HG02759 (cell line): Measurements from ENCODE around the gene RNF224.
"Not testable (repeated sequence)": the region's sequence is repeated elsewhere in the genome, so short reads cannot be mapped to it uniquely, and the experiment has no call there.

Source experiments
- ATAC-seq: cut with Tn5 transposase; IDR thresholded peaks from one replicate; pipeline ENCODE4 v1.9.1; 2021; ENCODE audit warnings: mild to moderate bottlenecking, moderate library complexity; ENCODE audit not compliant: unreplicated experiment

Gene RNF224

DNA sequence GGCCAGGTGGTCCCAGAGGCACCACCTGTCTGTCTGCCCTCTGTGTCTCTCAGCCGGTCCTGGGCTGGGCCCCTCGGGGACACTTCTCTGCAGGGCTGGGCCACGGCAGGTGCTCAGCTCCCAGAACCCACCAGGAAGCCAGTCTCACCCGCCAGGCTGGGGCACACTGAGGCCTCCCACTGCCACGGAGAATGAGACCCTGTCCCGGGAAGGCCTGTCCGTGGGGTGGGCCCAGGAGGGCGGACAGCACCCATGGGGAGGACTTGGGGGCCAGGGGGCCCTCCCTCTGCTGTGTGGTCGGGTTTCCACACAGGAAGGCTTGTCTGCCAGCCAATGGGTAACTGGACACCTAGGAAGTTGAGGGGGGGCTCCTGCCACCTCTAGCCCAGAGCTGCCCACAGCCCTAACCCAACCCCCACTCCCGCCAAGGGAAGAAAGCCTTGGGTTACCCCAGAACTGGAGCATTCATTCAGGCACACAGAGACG is 9.7 kb downstream of the RNF224 start:
- ATAC-seq, result no peak

- no peak for ATAC-seq
Observed at GRCh38 chr9:137237759-137238726, 10.7 kb downstream of the RNF224 start.

GRCh38 chr9:137239541-137240200 is 12.4 kb downstream of the RNF224 start:
- ATAC-seq, result not testable (repeated sequence)

DNA sequence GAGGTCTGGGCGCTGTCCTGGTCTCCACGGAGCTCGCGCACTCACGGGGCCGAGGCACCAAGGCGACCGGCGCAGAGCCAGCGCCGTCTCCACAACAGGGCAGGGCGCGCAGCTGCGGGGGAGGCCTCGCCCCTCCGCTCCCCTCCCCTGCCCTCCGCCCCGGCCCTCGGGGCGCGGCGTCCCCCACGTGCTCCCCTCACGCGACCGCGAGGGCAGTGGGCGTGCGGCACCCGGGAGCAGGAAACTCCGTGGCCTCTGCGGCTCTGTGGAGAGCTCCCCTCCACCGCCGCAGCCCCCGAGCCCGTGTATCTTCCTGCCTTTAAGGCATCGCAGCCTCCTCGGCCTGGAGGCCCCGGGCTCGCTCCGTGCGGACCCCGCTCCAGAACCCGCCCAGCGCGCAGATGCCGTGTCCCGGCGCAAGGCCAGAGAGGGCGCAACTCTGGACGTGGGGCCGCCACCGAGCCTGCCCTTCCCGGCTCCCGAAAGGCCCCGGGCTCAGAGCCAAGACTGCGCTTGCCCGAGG is 13.1 kb downstream of the RNF224 start:
- peak; percentile 29 for ATAC-seq

DNA sequence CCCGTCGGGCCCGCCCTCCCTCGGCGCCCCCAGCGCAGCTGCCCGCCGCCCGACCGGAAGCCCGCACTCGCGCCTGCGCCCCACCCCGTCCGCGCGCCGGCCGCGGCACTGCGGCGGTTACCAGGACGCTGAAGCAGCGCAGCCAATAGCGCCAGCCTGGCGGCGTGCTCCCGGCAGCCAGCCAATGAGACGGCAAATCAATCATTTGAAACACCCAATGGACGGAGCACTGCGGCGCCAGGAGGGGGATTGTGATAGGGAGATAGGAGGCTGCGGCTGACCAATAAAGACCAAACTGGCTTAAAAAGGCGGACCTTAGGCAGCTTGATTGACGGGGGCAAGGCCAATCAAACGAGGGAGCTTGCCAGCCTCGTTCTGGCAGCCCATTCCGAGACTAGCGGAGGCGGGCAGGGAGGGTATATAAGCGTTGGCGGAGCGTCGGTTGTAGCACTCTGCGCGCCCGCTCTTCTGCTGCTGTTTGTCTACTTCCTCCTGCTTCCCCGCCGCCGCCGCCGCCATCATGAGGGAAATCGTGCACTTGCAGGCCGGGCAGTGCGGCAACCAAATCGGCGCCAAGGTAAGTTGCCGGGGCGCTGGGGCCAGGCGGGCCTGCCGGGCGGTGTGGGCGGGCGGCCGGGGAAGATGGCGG is 13.7 kb downstream of the RNF224 start, which contains the start of gene TUBB4B:
Gene TUBB4B, plus strand, starts transcription at position 447 of the 649 bp plus-strand sequence. Its CDS starts 74 bp downstream, at position 521.
- ATAC-seq, result peak; percentile 76

GRCh38 chr9:137241490-137242268 is 14.4 kb downstream of the RNF224 start:
- no peak for ATAC-seq

DNA sequence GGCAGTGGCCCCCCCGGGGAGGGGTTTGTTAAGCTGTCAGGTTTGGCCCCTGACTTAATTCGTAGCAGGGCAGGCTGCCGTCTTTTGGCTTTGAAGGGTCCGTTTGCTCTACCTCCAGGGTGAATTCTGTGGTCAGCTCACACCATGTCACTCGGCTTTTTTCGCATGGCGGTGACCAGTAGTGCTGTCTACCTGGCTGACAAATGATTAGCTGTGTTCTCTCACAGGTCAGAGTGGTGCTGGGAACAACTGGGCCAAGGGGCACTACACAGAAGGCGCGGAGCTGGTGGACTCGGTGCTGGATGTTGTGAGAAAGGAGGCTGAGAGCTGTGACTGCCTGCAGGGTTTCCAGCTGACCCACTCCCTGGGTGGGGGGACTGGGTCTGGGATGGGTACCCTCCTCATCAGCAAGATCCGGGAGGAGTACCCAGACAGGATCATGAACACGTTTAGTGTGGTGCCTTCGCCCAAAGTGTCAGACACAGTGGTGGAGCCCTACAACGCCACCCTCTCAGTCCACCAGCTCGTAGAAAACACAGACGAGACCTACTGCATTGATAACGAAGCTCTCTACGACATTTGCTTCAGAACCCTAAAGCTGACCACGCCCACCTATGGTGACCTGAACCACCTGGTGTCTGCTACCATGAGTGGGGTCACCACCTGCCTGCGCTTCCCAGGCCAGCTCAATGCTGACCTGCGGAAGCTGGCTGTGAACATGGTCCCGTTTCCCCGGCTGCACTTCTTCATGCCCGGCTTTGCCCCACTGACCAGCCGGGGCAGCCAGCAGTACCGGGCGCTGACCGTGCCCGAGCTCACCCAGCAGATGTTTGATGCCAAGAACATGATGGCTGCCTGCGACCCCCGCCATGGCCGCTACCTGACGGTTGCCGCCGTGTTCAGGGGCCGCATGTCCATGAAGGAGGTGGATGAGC is 15.2 kb downstream of the RNF224 start:
- no peak for ATAC-seq

DNA sequence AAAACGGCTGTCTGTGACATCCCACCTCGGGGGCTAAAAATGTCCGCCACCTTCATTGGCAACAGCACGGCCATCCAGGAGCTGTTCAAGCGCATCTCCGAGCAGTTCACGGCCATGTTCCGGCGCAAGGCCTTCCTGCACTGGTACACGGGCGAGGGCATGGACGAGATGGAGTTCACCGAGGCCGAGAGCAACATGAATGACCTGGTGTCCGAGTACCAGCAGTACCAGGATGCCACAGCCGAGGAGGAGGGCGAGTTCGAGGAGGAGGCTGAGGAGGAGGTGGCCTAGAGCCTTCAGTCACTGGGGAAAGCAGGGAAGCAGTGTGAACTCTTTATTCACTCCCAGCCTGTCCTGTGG is 15.9 kb downstream of the RNF224 start:
- not testable (repeated sequence) for ATAC-seq

DNA sequence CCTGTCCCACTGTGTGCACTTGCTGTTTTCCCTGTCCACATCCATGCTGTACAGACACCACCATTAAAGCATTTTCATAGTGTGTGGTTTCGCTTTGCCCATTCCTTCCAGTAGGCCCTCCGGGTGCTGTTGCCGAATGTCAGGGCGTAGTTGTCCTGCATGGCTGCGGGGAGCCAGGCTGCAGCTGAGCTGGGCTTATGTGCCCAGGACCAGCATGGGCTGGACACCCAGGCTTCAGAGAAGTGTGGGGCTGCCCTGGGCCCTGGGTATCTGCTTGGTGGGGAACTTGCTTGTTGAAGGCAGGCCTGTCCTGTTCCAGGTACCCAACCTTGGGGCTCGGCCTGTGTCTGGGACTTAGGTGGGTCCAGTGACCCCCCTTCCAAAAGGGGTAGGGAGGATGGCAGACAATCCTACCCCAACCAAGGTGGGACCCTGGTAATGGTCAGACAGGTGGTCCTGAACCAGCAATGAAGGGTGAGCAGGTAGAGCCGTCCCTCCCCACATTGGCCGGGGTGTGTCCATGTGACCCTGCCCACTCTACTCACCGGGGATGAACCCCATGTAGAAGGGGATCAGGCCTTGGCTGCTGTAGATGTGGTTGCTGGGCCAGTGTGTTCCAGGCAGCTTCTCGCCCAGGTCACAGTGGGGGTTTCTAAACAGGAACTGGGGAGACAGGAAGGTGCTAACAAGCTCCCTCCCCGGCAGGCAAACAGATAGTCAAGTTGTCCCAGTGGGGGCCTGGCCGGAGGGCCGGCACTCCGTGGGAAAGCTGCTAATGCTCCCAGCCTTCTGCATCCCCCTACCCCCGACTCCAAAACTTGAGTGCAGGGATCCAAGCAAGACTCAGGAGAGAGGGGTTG is 16.6 kb downstream of the RNF224 start:
- no peak for ATAC-seq

GRCh38 chr9:137244486-137245449 is 17.5 kb downstream of the RNF224 start:
- ATAC-seq, result no peak

DNA sequence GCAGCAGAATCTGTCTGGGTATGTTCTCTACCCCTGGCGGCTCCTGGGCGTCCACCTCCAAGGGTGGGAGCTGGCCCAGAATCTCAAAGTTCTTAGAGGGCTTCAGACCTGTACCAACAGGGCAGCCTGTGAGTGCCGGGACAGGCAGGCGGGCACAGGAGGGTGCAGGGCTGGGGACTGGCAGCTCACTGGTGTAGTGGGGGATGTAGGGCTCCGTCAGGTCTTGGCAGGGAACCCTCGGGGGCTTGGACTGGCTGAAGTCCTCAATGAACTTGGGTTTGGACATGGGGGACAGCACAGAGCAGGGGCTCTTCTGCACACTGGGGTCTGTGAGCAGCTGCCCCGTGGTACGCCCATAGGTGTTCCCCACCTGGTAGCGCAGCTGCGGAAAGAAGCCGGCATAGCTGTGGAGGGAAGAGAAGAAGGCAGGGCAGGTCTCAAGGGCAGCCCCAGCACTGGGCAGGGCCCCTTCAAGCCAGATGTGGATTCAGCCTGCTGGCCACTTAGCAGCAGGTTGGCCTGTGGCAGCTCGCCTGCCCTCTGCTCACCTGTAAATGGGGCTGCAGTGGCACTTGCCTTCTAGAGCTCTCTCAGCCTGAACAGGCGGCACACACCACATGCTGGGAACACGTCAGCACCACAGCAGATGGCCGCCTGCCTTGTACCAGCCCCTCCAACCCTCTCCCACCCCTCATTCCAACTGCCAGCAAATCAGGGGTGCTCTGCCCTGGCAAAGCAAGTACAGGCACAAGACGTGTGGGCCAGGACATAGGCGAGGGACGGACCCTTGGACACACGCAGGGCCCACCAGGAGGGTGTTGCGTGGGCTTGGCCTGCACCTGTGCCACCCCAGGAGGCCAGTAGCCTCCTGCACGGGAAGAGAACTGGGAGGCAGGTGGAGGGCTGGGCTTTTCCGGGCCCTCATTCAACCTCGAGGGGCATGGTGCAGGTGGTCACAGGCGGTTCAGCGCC is 18.4 kb downstream of the RNF224 start:
- no peak for ATAC-seq

DNA sequence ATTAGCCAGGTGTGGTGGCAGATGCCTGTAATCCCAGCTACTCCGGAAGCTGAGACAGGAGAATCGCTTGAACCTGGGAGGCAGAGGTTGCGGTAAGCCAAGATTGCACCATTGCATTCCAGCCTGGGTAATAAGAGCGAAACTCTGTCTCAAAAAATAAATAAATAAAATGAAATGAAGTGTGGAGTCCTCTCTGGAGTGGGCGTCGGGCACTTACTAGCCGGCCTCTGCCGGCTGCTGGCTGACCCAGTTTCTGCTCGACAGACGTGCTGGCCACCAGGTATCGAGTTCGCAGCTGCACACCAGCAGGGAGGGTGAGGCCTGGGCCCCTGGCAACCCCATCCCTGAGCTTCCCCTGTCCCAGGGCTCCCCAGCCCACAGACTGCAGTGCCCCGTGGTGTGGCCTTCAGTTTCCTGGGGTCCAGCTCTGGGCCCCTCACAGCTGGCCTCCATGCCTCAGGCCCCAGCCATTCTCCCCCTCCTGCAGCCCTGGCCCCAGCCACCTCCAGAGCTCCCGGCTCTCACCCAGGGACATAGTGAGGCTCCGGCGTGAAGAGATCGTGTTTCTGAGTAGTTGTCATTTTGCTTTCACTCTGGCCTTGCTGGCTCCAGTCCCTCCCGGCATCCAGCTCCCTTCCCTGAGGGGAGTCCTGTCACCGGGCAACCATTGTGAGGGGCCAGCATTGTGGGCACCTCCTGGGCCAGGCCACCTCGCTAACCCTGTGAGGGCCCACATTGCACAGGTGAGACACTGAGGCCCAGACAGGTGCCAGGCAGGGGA is 20.0 kb downstream of the RNF224 start:
- no peak for ATAC-seq

- no peak for ATAC-seq
Observed at GRCh38 chr9:137247916-137248175, 20.5 kb downstream of the RNF224 start.

DNA sequence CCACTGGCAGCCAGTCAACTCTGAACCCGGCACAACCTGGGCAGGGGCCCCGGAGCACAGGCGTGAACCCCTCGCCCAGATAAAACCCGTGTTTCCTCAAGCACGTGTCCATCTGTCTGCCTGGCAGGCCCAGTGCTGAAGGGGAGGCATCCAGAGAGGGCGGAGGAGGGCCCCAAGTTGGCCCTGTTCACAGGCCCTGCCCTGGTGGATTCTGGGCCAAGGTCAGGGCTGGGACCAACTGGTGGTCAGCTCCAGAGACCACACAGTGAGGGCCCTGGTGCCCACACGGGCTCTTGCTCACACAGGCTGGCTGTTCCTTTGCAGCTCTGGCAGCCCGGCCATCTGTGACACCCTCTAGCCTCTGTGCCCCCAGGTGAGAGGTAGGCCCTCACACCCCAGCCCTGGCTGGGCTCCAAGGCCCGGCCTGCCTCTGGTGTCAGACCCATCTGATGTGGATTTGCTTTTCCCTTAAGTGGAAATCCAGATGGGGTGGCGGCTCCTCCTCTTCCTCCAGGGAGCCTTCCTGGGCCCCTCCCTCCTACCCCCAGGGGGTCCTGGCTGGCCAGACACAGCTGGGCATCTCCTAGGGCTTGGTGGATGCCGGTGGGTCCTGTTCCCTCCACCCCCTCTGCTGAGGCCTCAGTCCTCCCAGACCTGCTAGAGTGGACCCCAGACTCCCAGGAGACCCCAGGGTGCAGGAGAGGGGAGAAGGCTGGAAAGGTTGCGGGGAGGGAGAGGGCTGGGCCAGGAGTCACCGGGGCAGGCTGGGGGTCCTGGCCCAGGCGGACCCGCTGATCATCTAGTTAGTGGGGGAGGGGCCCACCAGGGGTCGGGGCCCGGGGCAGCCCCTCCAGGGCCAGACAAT is 23.3 kb downstream of the RNF224 start:
- ATAC-seq, result no peak

GRCh38 chr9:137251194-137251461 is 23.8 kb downstream of the RNF224 start, which contains the start of gene STPG3:
TSS of gene STPG3 (plus strand) at chr9:137251286. CDS start at chr9:137251287, 1 bp downstream.
- ATAC-seq, result no peak
